K562 (cell line): Measurements from ENCODE around the gene IFT27. TPM values are rescaled to one million over a fixed set of nuclear protein-coding genes. Genes with fewer than 3 reads are reported as not detected.

ENCODE experiments used
- AFF1 ChIP-seq, 2 experiments: fragments of 450-650 bp; IDR thresholded peaks; 2 replicates each; pipeline ENCODE4 v1.6.1; 2018; ENCODE audit warnings: mild to moderate bottlenecking in 2 of 2, low read depth in 1 of 2; ENCODE audit not compliant: partially characterized antibody in 2 of 2
- CBFA2T2 ChIP-seq: fragments of 450-650 bp; conservative IDR thresholded peaks from 2 replicates; pipeline ENCODE4 v1.6.1; 2017; ENCODE audit warnings: mild to moderate bottlenecking
- CEBPZ ChIP-seq: fragments of 150-350 bp; IDR thresholded peaks from 2 replicates; pipeline ENCODE4 v1.6.1; 2014; ENCODE audit warnings: low read depth, mild to moderate bottlenecking, low read length, borderline replicate concordance
- CREB3 ChIP-seq: fragments of 450-650 bp; conservative IDR thresholded peaks from 2 replicates; pipeline ENCODE4 v1.6.1; 2016; ENCODE audit warnings: missing genetic modification characterization, low read depth, mild to moderate bottlenecking, missing compliant biosample characterization, moderate library complexity
- CTBP1 ChIP-seq: fragments of 450-650 bp; IDR thresholded peaks from 2 replicates; pipeline ENCODE4 v1.6.1; 2016; ENCODE audit warnings: borderline replicate concordance
- DNMT1 ChIP-seq: fragments of 450-650 bp; IDR thresholded peaks from 2 replicates; pipeline ENCODE4 v1.6.1; 2016; ENCODE audit warnings: antibody characterized with exemption, mild to moderate bottlenecking
- EHMT2 ChIP-seq: fragments of 450-650 bp; IDR thresholded peaks from 2 replicates; pipeline ENCODE4 v1.6.1; 2018; ENCODE audit warnings: antibody characterized with exemption
- FOS ChIP-seq: IDR thresholded peaks from 3 replicates; pipeline ENCODE4 v1.6.1; 2011; ENCODE audit not compliant: insufficient read length; ENCODE audit errors: extremely low read depth
- GABPA ChIP-seq: fragments of 200-800 bp; sonication (Bioruptor generic); conservative IDR thresholded peaks from 2 replicates; pipeline ENCODE4 v1.6.1; 2016; ENCODE audit warnings: low read depth, missing genetic modification characterization, missing compliant biosample characterization
- KDM4B ChIP-seq, 2 experiments: fragments of 450-650 bp in 1 of 2; sonication (generic) in 1 of 2; IDR thresholded peaks; 2 replicates each; pipeline ENCODE4 v1.6.1; 2016 to 2017; ENCODE audit warnings: borderline replicate concordance in 2 of 2, antibody characterized with exemption in 1 of 2, low read depth in 1 of 2, mild to moderate bottlenecking in 1 of 2
- MBD2 ChIP-seq: sonication (generic); IDR thresholded peaks from 2 replicates; pipeline ENCODE4 v1.6.1; 2016; ENCODE audit warnings: low read depth, borderline replicate concordance
- NFYB ChIP-seq: IDR thresholded peaks from 2 replicates; pipeline ENCODE4 v1.6.1; 2011; ENCODE audit warnings: mild to moderate bottlenecking, moderate library complexity; ENCODE audit not compliant: insufficient read length; ENCODE audit errors: extremely low read depth
- SAFB2 ChIP-seq: fragments of 200-400 bp; formaldehyde crosslinking; IDR thresholded peaks from 2 replicates; pipeline ENCODE4 v1.6.1; 2018; ENCODE audit warnings: borderline replicate concordance, low read length, low read depth, moderate library complexity; ENCODE audit not compliant: severe bottlenecking
- SPI1 ChIP-seq: IDR thresholded peaks from 2 replicates; pipeline ENCODE4 v1.6.1; 2011; ENCODE audit warnings: low read depth, low read length, control low read depth, borderline replicate concordance
- TARDBP ChIP-seq: fragments of 450-650 bp; IDR thresholded peaks from 2 replicates; pipeline ENCODE4 v1.6.1; 2016
- TFE3 ChIP-seq: fragments of 450-650 bp; formaldehyde crosslinking; IDR thresholded peaks from 2 replicates; pipeline ENCODE4 v1.4.0; 2020; ENCODE audit warnings: mild to moderate bottlenecking, mixed read lengths
- ZNF197 ChIP-seq: fragments of 200-800 bp; sonication (Bioruptor generic); IDR thresholded peaks from 2 replicates; pipeline ENCODE4 v1.6.1; 2016; ENCODE audit warnings: low read depth, missing genetic modification characterization, missing compliant biosample characterization
- ZNF561 ChIP-seq: fragments of 450-650 bp; formaldehyde crosslinking; conservative IDR thresholded peaks from 2 replicates; pipeline ENCODE4 v1.4.0; 2020; ENCODE audit warnings: mild to moderate bottlenecking, moderate library complexity
- polyA plus RNA-seq, 8 experiments: library from polyadenylated mRNA; depleted of rRNA in 4 of 8; stranded (reverse) in 5 of 8; unstranded in 3 of 8; fragments of >200 nt; fragmentation: Nextera tagmentation in 2 of 8; fragmentation: Illumina TruSeq in 1 of 8; extraction: Ambion mirVana in 2 of 8; extraction: Trizol in 1 of 8; gene quantifications; 2 replicates each; pipeline versions ENCODE4 v1.2.1 to v1.2.3, GENCODE V29; 2011 to 2014; ENCODE audit warnings: inconsistent platforms in 1 of 8, missing spikeins in 1 of 8
- total RNA-seq, 7 experiments: library from RNA; depleted of rRNA in 6 of 7; stranded (reverse); fragments of >200 nt in 6 of 7; fragmentation: Illumina TruSeq in 2 of 7; extraction: Trizol in 2 of 7; gene quantifications; 2 replicates each; pipeline versions ENCODE4 v1.2.1 to v1.2.3, GENCODE V29; 2011 to 2021; ENCODE audit warnings: low replicate concordance in 1 of 7

Gene IFT27
- total and polyA plus RNA-seq, 9 of the 15 experiments (the other 6 are each of a cell fraction or from before 2014, with no cell fraction given), result 0.01 to 1.4 (median 0.14) TPM; not detected in 1

- TF ChIP-seq CEBPZ, result no peak
- peak; percentile 95 for TF ChIP-seq TFE3 (CRISPR knock-in tag)
- peak; percentile 46; the same call in 1 of the 2 replicates for TF ChIP-seq MBD2
- TF ChIP-seq EHMT2, result 0 out of 2 replicates have a peak, but pooled peaks have one; percentile 30
- TF ChIP-seq CREB3 (tag), result no peak
- no peak for TF ChIP-seq AFF1 (IDR thresholded peaks at IDR 0.05; ENCODE audit: low read depth in 1 of 2, partially characterized antibody in 2 of 2)
- peak; percentile 91 for TF ChIP-seq NFYB
- TF ChIP-seq SAFB2, result no peak
- TF ChIP-seq FOS, result peak; percentile 65
- TF ChIP-seq DNMT1, result no peak
- no peak for TF ChIP-seq ZNF197 (CRISPR knock-in tag)
- TF ChIP-seq CBFA2T2, result peak; percentile 40
- TF ChIP-seq KDM4B (IDR thresholded peaks at IDR 0.05; ENCODE audit: borderline replicate concordance in 2 of 2, low read depth in 1 of 2), result no peak
- TF ChIP-seq GABPA (tag), result peak; percentile 64
- no peak for TF ChIP-seq TARDBP
- TF ChIP-seq SPI1, result peak; percentile 61
- no peak for TF ChIP-seq CTBP1
- no peak for TF ChIP-seq ZNF561 (CRISPR knock-in tag)
These were observed 34.6 kb downstream of the IFT27 start (continued) for GRCh38 chr22:36741204-36741793.
